Prostate gland (tissue), 2 donors: Measurements from ENCODE around the gene ANGEL1. TPM values are rescaled to one million over a fixed set of nuclear protein-coding genes. Genes with fewer than 3 reads are reported as not detected.
A peak's percentile ranks its signal among the peaks of the same experiment; 100 is the strongest.

Source experiments
- DNase-seq: peaks from one replicate; pipeline ENCODE4 v3.0.0-alpha.2; 2019; ENCODE audit warnings: low spot score
- H3K27ac ChIP-seq, 2 donors: fragments of 200-600 bp; sonication (generic); 2 replicates each; pipeline ENCODE4 v1.5.1; 2017 to 2019
- H3K27me3 ChIP-seq: fragments of 200-600 bp; sonication (generic); replicated peaks from 2 replicates; pipeline ENCODE4 v1.5.1; 2019; ENCODE audit not compliant: insufficient read depth
- H3K36me3 ChIP-seq, 2 donors: fragments of 200-600 bp; sonication (generic); 1 replicate in 1 of 2; 2 replicates in 1 of 2; pipeline versions ENCODE4 v1.5.1 to v1.8.1; 2017 to 2019
- H3K4me1 ChIP-seq: fragments of 200-600 bp; sonication (generic); replicated peaks from 2 replicates; pipeline ENCODE4 v1.5.1; 2019
- H3K4me3 ChIP-seq, 2 donors: fragments of 200-600 bp; sonication (generic); 2 replicates each; pipeline ENCODE4 v1.5.1; 2017 to 2019
- H3K9me3 ChIP-seq: fragments of 200-600 bp; sonication (generic); 2 replicates; pipeline ENCODE4 v1.5.1; 2017
- CTCF ChIP-seq, 4 experiments: fragments of 200-600 bp in 2 of 4; fragments of 450-650 bp in 2 of 4; sonication (generic) in 2 of 4; IDR thresholded peaks; 1 replicate in 3 of 4; 2 replicates in 1 of 4; pipeline ENCODE4 v1.5.1; 2016 to 2019; ENCODE audit warnings: antibody characterized with exemption in 4 of 4, mild to moderate bottlenecking in 2 of 4, moderate library complexity in 2 of 4
- POLR2A ChIP-seq: fragments of 450-650 bp; IDR thresholded peaks from one replicate; pipeline ENCODE4 v1.6.1; 2016; ENCODE audit warnings: antibody characterized with exemption, mild to moderate bottlenecking
- POLR2AphosphoS5 ChIP-seq: sonication (generic); formaldehyde crosslinking; IDR thresholded peaks from one replicate; pipeline ENCODE4 v1.6.1; 2017; ENCODE audit warnings: antibody characterized with exemption
- WGBS: methylation state at CpG from one replicate; pipeline ENCODE4 v1.1.5; 2018; 5-methylcytosine and 5-hydroxymethylcytosine counted together
- intact Hi-C: fragments of 100-400 bp; cut with DNase I; formaldehyde crosslinking; loops from one replicate; pipeline ENCODE4 v1.14.2; 2022
- total RNA-seq, 2 donors: library from RNA; depleted of rRNA; stranded (reverse); fragments of >200 nt; gene quantifications; one replicate each; pipeline ENCODE4 v1.1.0, GENCODE V29; 2016

ANGEL1 gene
- 10 to 100 TPM; 10.3 to 58.8 TPM for total RNA-seq

DNA sequence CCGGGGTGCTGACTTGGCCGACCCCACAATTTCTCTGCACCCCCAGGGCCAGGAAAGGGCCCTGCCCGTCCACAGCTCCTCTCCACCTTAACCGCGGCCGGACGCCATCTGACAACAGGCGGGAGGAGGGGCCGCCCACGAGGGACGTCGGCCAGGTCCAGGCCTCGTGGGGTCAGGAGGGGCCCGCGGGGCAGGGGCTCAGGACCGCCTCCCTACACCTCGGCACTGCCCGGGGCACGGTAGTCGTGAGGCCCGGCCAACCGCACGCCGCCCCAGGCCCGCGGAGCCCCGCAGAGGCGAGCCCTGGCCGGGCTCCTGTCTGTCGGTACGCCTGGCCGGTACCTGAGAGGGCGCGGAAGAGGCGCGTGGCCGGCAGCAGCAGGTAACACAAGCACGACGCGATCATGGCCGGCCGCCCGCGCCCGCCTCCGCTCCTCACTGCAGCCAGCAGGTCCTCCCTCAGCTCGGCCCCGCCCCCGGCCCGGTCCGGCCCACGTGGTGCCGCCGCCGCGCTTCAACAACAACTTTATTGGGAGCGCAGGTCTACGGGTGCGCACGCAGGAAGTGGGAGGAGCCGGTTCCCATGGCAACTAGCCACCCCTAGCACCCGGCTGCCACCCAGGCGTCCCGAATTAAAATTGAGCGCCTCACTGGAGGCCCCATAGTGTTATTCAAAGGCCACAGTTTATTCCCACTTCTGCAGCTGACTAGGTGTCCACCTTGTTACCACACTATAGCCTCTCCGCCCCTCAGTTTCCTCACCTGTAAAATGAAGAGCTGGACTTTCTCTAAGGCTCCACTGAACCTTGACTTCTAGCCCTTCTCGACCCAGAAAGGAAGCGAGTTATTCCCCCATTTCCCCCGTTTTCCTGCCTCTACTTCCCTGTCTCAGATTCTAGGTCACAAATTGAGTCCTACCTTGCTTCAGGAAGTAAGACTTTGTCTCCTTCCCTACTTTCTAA is at the start of gene ANGEL1:
ANGEL1 (minus strand) TSS at position 461 of the 962 bp plus-strand sequence; CDS start at position 406, 55 bp downstream.
- 7% methylated on average over 44 of the region's 69 CpGs for WGBS
- no peaks in the 10 kb centered on the region for H3K9me3 ChIP-seq
- H3K36me3 ChIP-seq, result no peaks in the 10 kb centered on the region
- peak in 2 of 4 experiments; percentile 16 to 21 for TF ChIP-seq CTCF (IDR thresholded peaks at IDR 0.05)
- TF ChIP-seq POLR2A, result peak; percentile 80
- peak; percentile 87 for TF ChIP-seq POLR2AphosphoS5
- H3K27me3 ChIP-seq, result no peaks in the 10 kb centered on the region
- intact Hi-C loops, result no loop called here
- peak within 1 kb of the TSS; percentile 70 to 87 for H3K4me3 ChIP-seq
- peak within 1 kb of the TSS; percentile 85 to 86 for H3K27ac ChIP-seq
- no peaks in the 10 kb centered on the region for H3K4me1 ChIP-seq
- DNase-seq, result peak; percentile 95

DNA sequence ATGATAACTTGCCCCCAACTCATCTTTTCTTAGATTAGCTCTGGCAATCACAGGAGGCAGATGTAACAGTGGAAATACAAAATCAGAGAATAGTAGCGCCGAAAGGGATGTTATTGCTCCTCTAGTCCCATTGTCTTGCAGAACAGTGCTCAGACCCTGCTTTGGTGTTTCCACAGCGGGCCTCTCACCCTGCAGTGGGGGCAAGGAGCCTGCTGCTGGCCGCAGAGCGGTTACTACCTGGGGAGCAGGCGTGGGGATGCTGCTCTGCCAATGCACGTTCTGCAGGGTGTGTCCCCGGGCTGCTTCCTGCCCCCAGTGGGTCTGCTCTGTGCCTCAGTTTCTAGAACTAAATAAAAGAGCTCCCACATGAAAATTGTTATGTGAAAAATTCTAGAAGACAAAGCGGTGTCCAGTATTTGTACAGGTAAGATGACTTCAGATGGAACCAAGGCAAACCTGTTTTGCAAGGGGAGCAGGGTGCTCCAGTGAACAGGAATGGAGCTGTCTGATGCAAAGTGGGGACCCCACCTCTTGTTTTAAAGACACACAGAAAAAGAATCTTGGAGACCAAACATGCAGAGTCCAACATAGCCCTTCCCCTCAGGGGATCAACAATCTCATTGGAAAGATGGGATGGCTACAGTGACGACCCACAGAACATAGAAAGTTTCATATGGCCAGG is 49.0 kb upstream of the ANGEL1 start:
- intact Hi-C loops, result no loop called here
- no peak overlapping the region for H3K4me3 ChIP-seq
- H3K9me3 ChIP-seq, result no peaks in the 10 kb centered on the region
- TF ChIP-seq CTCF (IDR thresholded peaks at IDR 0.05) (no peak), POLR2A (no peak)
- H3K36me3 ChIP-seq, result no peaks in the 10 kb centered on the region
- no peaks in the 10 kb centered on the region for H3K27me3 ChIP-seq
- 60% methylated on average over 10 of the region's 10 CpGs for WGBS
- no peak for DNase-seq
- H3K27ac ChIP-seq, result no peak overlapping the region
- no peaks in the 10 kb centered on the region for H3K4me1 ChIP-seq

DNA sequence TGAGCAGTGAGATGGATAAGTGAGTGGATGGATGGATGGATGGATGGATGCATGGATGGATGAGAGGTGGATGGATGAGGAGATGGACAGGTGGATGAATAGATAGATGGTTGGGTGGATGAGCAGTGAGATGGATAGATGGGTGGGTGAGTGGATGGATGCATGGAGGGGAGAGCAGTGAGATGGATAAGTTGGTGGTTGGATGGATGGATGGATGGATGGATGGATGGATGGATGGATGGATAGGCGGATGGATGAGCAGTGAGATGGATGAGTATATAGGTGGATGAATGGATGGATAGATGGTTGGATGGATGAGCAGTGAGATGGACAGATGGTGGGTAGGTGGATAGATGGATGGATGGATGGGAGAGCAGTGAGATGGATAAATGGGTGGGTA is 44.1 kb upstream of the ANGEL1 start:
- Histone ChIP-seq H3K27ac (no peak overlapping the region), H3K27me3 (no peaks in the 10 kb centered on the region), H3K9me3 (no peaks in the 10 kb centered on the region), H3K36me3 (no peaks in the 10 kb centered on the region), H3K4me3 (no peak overlapping the region), H3K4me1 (no peaks in the 10 kb centered on the region)
- no peak for TF ChIP-seq POLR2A
- TF ChIP-seq POLR2AphosphoS5, result no peak
- TF ChIP-seq CTCF (IDR thresholded peaks at IDR 0.05), result no peak
- 92% methylated on average over 1 of the region's 1 CpG for WGBS
- intact Hi-C loops, result no loop called here
- DNase-seq, result no peak

DNA sequence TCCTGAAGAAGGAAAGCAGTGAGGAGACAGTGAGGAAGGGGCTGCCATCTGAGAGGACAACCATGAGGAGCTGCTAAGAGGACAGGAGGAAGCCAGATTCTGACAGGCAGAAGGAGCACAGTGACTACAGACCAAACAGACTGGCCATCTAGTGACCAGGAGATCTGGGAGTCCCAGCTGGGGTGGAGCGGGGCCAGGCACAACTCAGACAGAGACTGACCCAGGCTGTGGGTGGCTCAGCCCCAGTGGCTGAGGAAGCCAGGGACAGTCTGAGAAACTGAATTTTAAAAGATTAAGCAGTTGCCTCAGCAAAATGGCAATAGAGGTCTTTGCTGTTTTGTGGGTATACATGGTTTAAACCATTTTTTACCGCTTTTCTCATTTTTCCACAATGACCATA is 42.4 kb upstream of the ANGEL1 start:
- DNase-seq, result no peak
- H3K9me3 ChIP-seq, result no peaks in the 10 kb centered on the region
- no peaks in the 10 kb centered on the region for H3K4me1 ChIP-seq
- intact Hi-C loops, result no loop called here
- no peaks in the 10 kb centered on the region for H3K36me3 ChIP-seq
- TF ChIP-seq POLR2AphosphoS5 (no peak), POLR2A (no peak), CTCF (IDR thresholded peaks at IDR 0.05) (no peak)
- H3K27me3 ChIP-seq, result no peaks in the 10 kb centered on the region
- no peak overlapping the region for H3K4me3 ChIP-seq
- H3K27ac ChIP-seq, result no peak overlapping the region
- WGBS, result 96% methylated on average over 2 of the region's 2 CpGs
